DMS53 (cell line): ENCODE measurements around the gene ANXA6.
A peak's percentile ranks its signal among the peaks of the same experiment; 100 is the strongest.

Experiments used
- DNase-seq: peaks from one replicate; lab custom pipeline; 2025; lab: John Stamatoyannopoulos, UW

ANXA6 gene

DNA sequence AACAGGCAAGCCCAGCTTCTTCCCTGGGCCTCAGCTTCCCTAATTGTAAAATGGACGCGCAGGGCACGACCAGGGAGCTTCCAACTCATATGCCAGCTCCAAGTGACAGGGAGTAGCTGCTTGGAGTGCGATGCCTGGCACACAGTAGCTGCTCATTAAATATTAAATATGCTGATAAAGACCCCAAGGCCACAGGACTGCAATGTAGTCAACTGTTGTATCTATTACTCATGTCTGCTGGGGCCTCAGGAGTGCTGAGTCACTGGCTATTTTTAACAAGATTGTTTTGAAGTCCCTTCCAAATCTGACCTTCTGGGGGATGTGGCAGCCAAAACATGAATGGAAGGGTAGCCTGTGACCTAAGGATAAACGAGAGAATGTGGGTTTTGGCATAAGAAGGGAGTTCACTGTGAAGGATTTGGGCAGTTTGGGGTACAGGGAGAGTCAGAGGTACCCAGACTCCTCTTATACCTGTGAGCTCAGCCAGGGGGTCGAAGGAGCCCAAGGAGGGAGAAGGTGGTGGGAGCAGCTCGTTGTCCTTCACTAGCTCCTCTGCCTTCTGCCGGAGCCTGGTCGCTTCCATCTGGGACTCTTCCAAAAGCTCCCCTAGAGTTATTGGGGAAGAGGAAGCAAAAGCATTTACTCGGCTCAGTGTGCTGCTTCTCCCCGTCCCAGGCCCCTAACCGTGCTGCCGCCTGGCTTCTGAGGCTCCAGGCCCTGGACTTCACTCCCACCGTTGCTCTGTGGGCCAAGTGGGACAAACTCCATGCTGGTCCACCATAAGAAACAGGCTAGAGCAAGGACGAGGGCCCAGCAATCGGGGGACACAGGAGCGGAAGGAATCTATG is 94.2 kb downstream of the ANXA6 start:
- DNase-seq: no peak

DNA sequence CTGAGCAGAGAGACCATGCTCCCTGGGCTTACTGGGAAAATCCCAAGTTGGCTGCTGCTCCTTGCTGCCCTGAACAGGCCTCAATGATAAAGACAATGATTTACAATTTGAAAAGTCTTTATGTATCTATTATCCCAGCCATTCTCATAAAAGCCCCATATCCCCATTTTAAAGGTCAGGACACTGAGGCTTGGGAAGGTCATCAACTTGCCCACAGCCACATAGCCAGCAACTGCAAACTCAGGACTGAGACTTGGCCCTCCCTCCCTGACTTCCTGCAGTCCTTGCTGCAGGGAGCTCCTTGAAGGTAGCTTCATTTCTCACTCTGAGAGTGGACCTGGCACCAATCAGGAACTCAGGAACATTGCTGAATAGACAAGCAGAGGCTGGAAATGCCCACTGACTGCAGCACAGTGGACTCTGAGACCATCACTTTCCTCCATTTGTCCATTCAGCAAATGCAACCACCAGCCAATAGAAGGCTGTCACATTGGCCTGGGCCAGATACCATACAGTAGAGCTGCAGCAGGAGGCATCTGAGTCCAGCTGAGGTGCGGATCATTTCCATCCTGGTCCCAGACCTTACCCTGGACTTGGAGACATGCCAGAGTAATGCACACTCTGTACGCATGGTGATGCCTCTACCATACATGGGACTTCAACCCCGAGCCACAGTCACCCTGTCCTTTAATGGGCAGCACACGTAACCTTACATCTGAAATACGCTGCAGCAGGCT is 95.0 kb downstream of the ANXA6 start:
- no peak for DNase-seq

- DNase-seq: no peak
Measured at GRCh38 chr5:151060742-151061141, 96.8 kb downstream of the ANXA6 start.

DNA sequence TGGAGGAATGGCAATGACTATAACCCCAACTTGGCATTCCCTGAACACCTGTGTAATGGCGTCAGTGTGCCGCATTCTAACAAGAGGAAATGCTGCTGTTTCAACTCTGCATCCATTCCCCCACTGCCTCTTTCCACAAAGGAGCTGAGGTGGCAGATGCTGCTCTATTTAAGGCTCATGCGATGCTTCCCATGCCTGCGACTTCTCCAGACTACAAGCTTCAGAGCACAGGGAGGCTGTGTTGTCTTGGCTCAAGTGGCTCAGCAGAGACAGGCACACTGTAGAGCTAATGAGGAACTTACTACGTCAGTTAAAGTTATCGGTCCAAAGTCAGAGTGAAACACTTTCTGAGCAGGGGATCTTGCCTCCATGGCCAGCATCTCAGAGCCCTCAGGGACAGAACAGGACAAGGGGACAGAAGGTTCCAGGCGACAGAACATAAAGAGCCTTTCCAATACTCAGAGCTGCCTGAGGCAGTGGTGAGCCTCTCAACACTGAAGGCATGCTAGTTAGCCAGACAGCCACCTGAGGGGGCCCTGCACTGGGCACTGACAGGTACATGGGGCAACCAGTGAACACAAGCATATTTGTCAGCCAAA is 98.6 kb downstream of the ANXA6 start:
- DNase-seq: no peak

DNA sequence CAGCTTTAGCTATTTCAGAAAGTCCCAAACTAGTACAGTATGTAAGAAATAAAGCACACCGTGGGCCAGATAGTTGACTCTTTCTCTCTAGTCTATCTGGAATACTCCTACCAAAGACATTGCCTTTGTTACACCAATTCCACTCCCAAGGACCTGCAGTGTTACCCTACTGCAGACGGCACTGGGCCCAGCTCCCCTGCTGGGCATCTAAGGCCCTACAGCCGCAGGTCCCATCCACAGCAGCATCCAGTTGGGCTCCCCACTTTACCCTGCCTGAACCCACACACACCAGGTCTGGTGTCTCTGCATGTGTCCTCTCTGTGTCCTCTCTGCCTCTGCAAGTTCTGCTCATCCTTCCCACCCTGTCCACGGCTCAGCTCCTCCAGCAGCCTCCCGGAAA is 99.3 kb downstream of the ANXA6 start:
- no peak for DNase-seq

- DNase-seq: no peak
Measured at GRCh38 chr5:151056379-151057325, 100.9 kb downstream of the ANXA6 start.

- DNase-seq: no peak
Measured at GRCh38 chr5:151055336-151055735, 102.2 kb downstream of the ANXA6 start.

- DNase-seq: no peak
Measured at GRCh38 chr5:151054709-151055108, 102.9 kb downstream of the ANXA6 start.

DNA sequence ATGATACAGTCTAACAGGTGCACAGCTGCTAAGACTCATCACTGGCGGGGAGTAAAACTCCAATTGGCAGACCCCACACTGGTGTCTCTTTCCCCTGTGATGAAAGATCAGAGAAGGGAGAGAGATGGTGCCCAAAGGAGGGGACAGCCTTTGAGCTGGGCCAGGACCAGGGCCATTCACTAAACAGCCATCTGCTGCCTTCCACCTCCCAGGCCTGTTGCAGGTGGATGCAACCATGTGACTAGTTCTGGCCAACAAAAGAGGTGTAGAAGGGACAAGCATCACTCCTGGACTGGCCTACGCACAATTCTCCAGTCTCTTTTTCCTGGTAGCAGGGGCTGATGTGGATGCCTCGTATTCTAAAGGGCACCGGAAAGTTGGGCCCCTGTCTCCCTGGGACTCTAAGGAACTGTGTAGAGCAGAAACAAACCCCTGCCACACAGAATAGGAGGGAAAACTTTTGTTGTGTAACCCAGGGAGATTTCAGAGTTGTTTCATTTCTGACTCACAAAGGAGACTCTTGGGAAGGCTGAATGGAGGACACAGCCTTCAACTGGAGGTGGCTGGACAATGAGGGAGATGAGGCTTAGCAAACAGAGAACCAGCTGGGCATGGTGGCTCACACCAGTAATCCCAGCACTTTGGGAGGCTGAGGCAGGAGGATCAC is 103.7 kb downstream of the ANXA6 start:
- DNase-seq: no peak

DNA sequence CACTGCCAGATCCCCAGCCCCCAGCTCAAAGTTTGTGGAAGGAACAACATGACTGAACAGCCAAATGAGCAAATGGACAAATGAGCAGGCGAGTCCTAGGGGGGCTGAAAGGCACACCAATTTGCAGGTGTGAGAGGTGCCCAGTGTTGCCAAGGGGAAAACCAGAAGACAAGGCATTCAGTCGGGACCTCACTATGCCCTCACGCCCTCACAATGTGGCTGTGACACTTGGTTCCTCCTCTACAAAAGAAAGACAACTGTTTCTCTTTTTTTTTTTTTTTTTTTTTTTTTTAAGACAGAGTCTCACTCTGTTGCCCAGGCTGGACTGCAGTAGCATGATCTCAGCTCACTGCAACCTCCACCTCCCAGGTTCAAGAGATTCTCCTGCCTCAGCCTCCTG is 104.7 kb downstream of the ANXA6 start:
- DNase-seq: no peak

GRCh38 chr5:151051931-151052608 is 105.5 kb downstream of the ANXA6 start:
- DNase-seq: no peak

DNA sequence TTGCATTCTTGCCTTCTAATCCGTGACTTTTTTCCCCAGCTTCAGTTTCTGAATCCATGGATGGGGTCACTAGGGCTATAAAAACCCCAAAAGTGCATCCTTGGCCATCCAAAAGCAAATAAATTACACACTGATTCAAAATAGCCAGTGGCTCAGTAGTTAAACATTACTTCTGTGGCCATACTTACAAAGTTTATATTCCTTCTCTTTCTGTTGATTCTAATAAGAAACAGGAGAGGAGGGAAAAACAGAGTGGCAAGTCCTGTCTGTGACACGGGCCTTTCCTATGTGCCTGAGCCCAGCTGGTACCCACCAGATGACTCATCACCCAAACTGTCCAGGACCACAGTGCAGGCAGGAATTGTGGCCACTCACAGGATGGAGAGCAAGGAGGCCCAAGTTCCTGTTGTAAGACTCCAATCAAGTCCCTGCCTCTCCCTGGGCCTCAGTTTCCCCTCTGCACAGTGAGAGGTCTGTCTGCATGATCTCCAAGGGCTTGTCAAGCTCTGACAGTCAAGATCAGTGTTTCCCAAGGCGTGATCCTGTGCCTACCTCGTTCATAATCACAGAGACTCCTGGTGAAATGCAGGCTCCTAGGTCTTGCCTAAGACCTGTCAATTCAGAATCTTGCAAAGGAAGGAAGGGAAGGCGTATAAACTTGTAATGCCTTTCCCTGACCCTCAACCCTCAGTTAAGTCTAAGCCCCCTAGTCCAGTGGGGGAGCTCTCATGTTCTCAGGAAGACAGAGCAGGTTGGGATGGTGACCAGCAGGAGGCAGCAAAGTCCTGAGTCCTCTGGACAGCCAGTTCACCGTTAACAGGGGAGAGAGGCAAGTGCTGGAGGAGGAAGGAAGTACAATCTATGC is 106.3 kb downstream of the ANXA6 start:
- DNase-seq: peak; percentile 79
